ENCODE results near the gene SLC50A1. TPM values are rescaled to one million over a fixed set of nuclear protein-coding genes. Genes with fewer than 3 reads are reported as not detected.
"Not testable (repeated sequence)": the region's sequence is repeated elsewhere in the genome, so short reads cannot be mapped to it uniquely, and the experiment has no call there.

Gene SLC50A1
- total and polyA plus RNA-seq, 7 donors = 6.7 to 16.2 (median 8.1) TPM

GRCh38 chr1:155110381-155110780 lies 25.3 kb upstream of the SLC50A1 start:
- no peak for ATAC-seq
- no peak overlapping the region for H3K4me3 ChIP-seq
- H3K27me3 ChIP-seq (ENCODE audit: insufficient read depth in 3 of 3, low read length in 2 of 3) = no peaks in the 10 kb centered on the region
- DNase-seq = no peak
- H3K9me3 ChIP-seq = no peaks in the 10 kb centered on the region
- H3K27ac ChIP-seq = no peak overlapping the region
- no peak for TF ChIP-seq CTCF (IDR thresholded peaks at IDR 0.05)
- 69 to 76% (median 76%) methylated on average over 8 of the region's 8 CpGs for WGBS, 3 donors
- no peaks in the 10 kb centered on the region for H3K4me1 ChIP-seq
- no peaks in the 10 kb centered on the region for H3K36me3 ChIP-seq (ENCODE audit: insufficient read depth in 1 of 2, low read depth in 1 of 2)
- intact Hi-C loops (cut with DNase I) = no loop called here

GRCh38 chr1:155110826-155111225 lies 24.8 kb upstream of the SLC50A1 start:
- H3K27ac ChIP-seq = no peak overlapping the region
- H3K4me3 ChIP-seq = no peak overlapping the region
- no peak for DNase-seq
- TF ChIP-seq CTCF (IDR thresholded peaks at IDR 0.05) = no peak
- no peaks in the 10 kb centered on the region for H3K36me3 ChIP-seq (ENCODE audit: insufficient read depth in 1 of 2, low read depth in 1 of 2)
- no peaks in the 10 kb centered on the region for H3K9me3 ChIP-seq
- ATAC-seq = no peak
- intact Hi-C loops (cut with DNase I) = no loop called here
- H3K4me1 ChIP-seq = no peaks in the 10 kb centered on the region
- 68 to 74% (median 69%) methylated on average over 8 of the region's 8 CpGs for WGBS, 3 donors
- H3K27me3 ChIP-seq (ENCODE audit: insufficient read depth in 3 of 3, low read length in 2 of 3) = no peaks in the 10 kb centered on the region

GRCh38 chr1:155113450-155113980 lies 22.1 kb upstream of the SLC50A1 start:
- H3K4me3 ChIP-seq = no peak overlapping the region
- WGBS, 3 donors = 41 to 49% (median 46%) methylated on average over 5 of the region's 5 CpGs
- DNase-seq (no peak), ATAC-seq (no peak)
- no peaks in the 10 kb centered on the region for H3K27me3 ChIP-seq (ENCODE audit: insufficient read depth in 3 of 3, low read length in 2 of 3)
- H3K4me1 ChIP-seq = no peaks in the 10 kb centered on the region
- intact Hi-C loops (cut with DNase I) = no loop called here
- no peaks in the 10 kb centered on the region for H3K36me3 ChIP-seq (ENCODE audit: insufficient read depth in 1 of 2, low read depth in 1 of 2)
- no peaks in the 10 kb centered on the region for H3K9me3 ChIP-seq
- no peak for TF ChIP-seq CTCF (IDR thresholded peaks at IDR 0.05)
- no peak overlapping the region for H3K27ac ChIP-seq

GRCh38 chr1:155116113-155116764 lies 19.4 kb upstream of the SLC50A1 start:
- no peak overlapping the region for H3K27ac ChIP-seq
- DNase-seq = no peak
- no peaks in the 10 kb centered on the region for H3K4me1 ChIP-seq
- no peaks in the 10 kb centered on the region for H3K36me3 ChIP-seq (ENCODE audit: insufficient read depth in 1 of 2, low read depth in 1 of 2)
- ATAC-seq = no peak
- no peaks in the 10 kb centered on the region for H3K9me3 ChIP-seq
- WGBS, 3 donors = 56 to 74% (median 68%) methylated on average over 4 to 5 of the region's 5 CpGs
- no peak overlapping the region for H3K4me3 ChIP-seq
- no peaks in the 10 kb centered on the region for H3K27me3 ChIP-seq (ENCODE audit: insufficient read depth in 3 of 3, low read length in 2 of 3)
- intact Hi-C loops (cut with DNase I) = no loop called here
- no peak for TF ChIP-seq CTCF (IDR thresholded peaks at IDR 0.05)

GRCh38 chr1:155117610-155118009 lies 18.0 kb upstream of the SLC50A1 start:
- H3K36me3 ChIP-seq (ENCODE audit: insufficient read depth in 1 of 2, low read depth in 1 of 2) = no peaks in the 10 kb centered on the region
- no peak overlapping the region for H3K27ac ChIP-seq
- intact Hi-C loops (cut with DNase I) = no loop called here
- H3K27me3 ChIP-seq (ENCODE audit: insufficient read depth in 3 of 3, low read length in 2 of 3) = no peaks in the 10 kb centered on the region
- no peak overlapping the region for H3K4me3 ChIP-seq
- WGBS, 3 donors = 41 to 66% (median 44%) methylated on average over 4 of the region's 4 CpGs
- no peaks in the 10 kb centered on the region for H3K4me1 ChIP-seq
- no peak for ATAC-seq
- H3K9me3 ChIP-seq = no peaks in the 10 kb centered on the region
- TF ChIP-seq CTCF (IDR thresholded peaks at IDR 0.05) = no peak
- no peak for DNase-seq

GRCh38 chr1:155118090-155118489 lies 17.6 kb upstream of the SLC50A1 start:
- H3K27ac ChIP-seq; H3K4me3 ChIP-seq; ATAC-seq; intact Hi-C loops (cut with DNase I); H3K27me3 ChIP-seq (ENCODE audit: insufficient read depth in 3 of 3, low read length in 2 of 3); H3K4me1 ChIP-seq; H3K36me3 ChIP-seq (ENCODE audit: insufficient read depth in 1 of 2, low read depth in 1 of 2); H3K9me3 ChIP-seq; DNase-seq: not testable (repeated sequence)
- WGBS, 3 donors = 85 to 90% (median 87%) methylated on average over 7 of the region's 7 CpGs
